ENCODE measurements around the gene SCPEP1. TPM values are rescaled to one million over a fixed set of nuclear protein-coding genes. Genes with fewer than 3 reads are reported as not detected.

SCPEP1 gene
- total RNA-seq, 3 donors from 2014 or later (not counting 1 experiment from before 2014, with no cell fraction given): 28.7 to 37.2 (median 35.3) TPM

- Mint-ChIP-seq H3K4me1 (peaks cover 23 to 25% of the 10 kb centered on the region in 2 donors), H3K27me3 (ENCODE audit: low read depth in 2 of 2) (peaks cover 47 to 78% of the 10 kb centered on the region in 2 donors), H3K4me3 (no peak overlapping the region), H3K27ac (no peak overlapping the region), H3K9me3 (no peaks in the 10 kb centered on the region), H3K36me3 (no peaks in the 10 kb centered on the region)
- ATAC-seq (no peak), DNase-seq (no peak)
- H3K9me3 ChIP-seq (ENCODE audit: control insufficient read depth, insufficient read depth, low read length): no peaks in the 10 kb centered on the region
- WGBS (ENCODE audit: insufficient coverage): 83% methylated on average over 4 of the region's 4 CpGs
- H3K4me3 ChIP-seq (ENCODE audit: low read length): no peak overlapping the region
- TF ChIP-seq, protein P1, sequence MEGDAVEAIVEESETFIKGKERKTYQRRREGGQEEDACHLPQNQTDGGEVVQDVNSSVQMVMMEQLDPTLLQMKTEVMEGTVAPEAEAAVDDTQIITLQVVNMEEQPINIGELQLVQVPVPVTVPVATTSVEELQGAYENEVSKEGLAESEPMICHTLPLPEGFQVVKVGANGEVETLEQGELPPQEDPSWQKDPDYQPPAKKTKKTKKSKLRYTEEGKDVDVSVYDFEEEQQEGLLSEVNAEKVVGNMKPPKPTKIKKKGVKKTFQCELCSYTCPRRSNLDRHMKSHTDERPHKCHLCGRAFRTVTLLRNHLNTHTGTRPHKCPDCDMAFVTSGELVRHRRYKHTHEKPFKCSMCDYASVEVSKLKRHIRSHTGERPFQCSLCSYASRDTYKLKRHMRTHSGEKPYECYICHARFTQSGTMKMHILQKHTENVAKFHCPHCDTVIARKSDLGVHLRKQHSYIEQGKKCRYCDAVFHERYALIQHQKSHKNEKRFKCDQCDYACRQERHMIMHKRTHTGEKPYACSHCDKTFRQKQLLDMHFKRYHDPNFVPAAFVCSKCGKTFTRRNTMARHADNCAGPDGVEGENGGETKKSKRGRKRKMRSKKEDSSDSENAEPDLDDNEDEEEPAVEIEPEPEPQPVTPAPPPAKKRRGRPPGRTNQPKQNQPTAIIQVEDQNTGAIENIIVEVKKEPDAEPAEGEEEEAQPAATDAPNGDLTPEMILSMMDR (IDR thresholded peaks at IDR 0.05): no peak
- H3K4me1 ChIP-seq (ENCODE audit: control insufficient read depth, insufficient read depth, low read length): peaks cover 16% of the 10 kb centered on the region
- intact Hi-C loops (cut with micrococcal nuclease): no loop called here
- no peak overlapping the region for H3K27ac ChIP-seq (ENCODE audit: low read length)
- no peaks in the 10 kb centered on the region for H3K36me3 ChIP-seq (ENCODE audit: control insufficient read depth, insufficient read depth, low read length)
- H3K27me3 ChIP-seq (ENCODE audit: control insufficient read depth, insufficient read depth, low read length): peaks cover 18% of the 10 kb centered on the region
These were observed 65.3 kb downstream of the SCPEP1 start for GRCh38 chr17:57043276-57043675.

GRCh38 chr17:57044976-57045867 lies 67.3 kb downstream of the SCPEP1 start:
- Histone ChIP-seq H3K27ac (ENCODE audit: low read length) (no peak overlapping the region), H3K4me1 (ENCODE audit: control insufficient read depth, insufficient read depth, low read length) (peaks cover 16% of the 10 kb centered on the region), H3K4me3 (ENCODE audit: low read length) (peak overlapping the region; percentile 39), H3K27me3 (ENCODE audit: control insufficient read depth, insufficient read depth, low read length) (peaks cover 18% of the 10 kb centered on the region), H3K36me3 (ENCODE audit: control insufficient read depth, insufficient read depth, low read length) (no peaks in the 10 kb centered on the region), H3K9me3 (ENCODE audit: control insufficient read depth, insufficient read depth, low read length) (no peaks in the 10 kb centered on the region)
- no peak for DNase-seq
- WGBS (ENCODE audit: insufficient coverage): 28% methylated on average over 48 of the region's 49 CpGs
- peak overlapping the region in 1 of 2 donors; percentile 82 for H3K27ac Mint-ChIP-seq
- intact Hi-C loops (cut with micrococcal nuclease): no loop called here
- H3K36me3 Mint-ChIP-seq: no peaks in the 10 kb centered on the region
- peaks cover 23 to 25% of the 10 kb centered on the region in 2 donors for H3K4me1 Mint-ChIP-seq
- peak overlapping the region; percentile 84 for H3K4me3 Mint-ChIP-seq
- H3K9me3 Mint-ChIP-seq: no peaks in the 10 kb centered on the region
- H3K27me3 Mint-ChIP-seq (ENCODE audit: low read depth in 2 of 2): peaks cover 39 to 60% of the 10 kb centered on the region in 2 donors
- TF ChIP-seq, protein P1 (IDR thresholded peaks at IDR 0.05): no peak
- no peak for ATAC-seq

DNA sequence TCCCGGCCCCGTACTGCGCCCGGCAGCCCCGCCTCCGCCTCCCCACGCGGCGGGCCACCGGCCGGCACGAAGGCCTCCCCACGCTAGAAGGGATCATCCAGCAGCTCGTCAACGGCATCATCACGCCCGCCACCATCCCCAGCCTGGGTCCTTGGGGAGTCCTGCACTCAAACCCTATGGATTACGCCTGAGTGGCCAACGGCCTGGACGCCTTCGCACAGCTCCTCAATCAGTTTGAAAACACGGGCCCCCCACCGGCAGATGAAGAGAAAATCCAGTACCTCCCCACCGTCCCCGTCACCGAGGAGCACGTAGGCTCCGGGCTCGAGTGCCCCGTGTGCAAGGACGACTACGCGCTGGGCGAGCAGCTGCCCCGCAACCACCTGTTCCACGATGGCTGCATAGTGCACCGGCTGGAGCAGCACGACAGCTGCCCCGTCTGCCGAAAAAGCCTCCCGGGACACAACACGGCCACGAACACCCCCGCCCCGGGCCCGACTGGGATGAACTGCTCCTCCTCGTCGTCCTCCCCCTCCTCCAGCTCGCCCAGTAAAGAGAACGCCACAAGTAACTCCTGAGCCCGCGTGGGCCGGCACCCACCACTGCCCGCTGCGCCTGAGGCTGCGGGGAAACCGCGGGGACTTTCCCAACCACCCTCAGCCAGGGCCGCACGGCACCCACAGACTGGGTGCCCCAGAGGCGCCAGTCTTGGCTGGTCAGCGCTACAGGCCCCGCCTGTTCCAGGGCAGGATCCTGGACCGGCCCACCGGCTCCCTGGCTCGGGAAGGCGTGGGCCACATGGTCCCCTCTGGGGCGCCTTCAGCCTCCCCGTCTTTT lies 68.2 kb downstream of the SCPEP1 start:
- Mint-ChIP-seq H3K9me3 (no peaks in the 10 kb centered on the region), H3K27me3 (ENCODE audit: low read depth in 2 of 2) (peaks cover 35 to 51% of the 10 kb centered on the region in 2 donors), H3K27ac (peak overlapping the region in 1 of 2 donors; percentile 82), H3K4me3 (peak overlapping the region; percentile 84), H3K4me1 (peaks cover 23 to 25% of the 10 kb centered on the region in 2 donors), H3K36me3 (no peaks in the 10 kb centered on the region)
- H3K27me3 ChIP-seq (ENCODE audit: control insufficient read depth, insufficient read depth, low read length): peaks cover 18% of the 10 kb centered on the region
- intact Hi-C loops (cut with micrococcal nuclease): no loop called here
- H3K9me3 ChIP-seq (ENCODE audit: control insufficient read depth, insufficient read depth, low read length): no peaks in the 10 kb centered on the region
- TF ChIP-seq, protein P1 (IDR thresholded peaks at IDR 0.05): no peak
- peak overlapping the region; percentile 39 for H3K4me3 ChIP-seq (ENCODE audit: low read length)
- peak; percentile 31 to 48 for DNase-seq
- WGBS (ENCODE audit: insufficient coverage): 4% methylated on average over 68 of the region's 69 CpGs
- ATAC-seq: peak; percentile 66 to 89 (median 79)
- H3K36me3 ChIP-seq (ENCODE audit: control insufficient read depth, insufficient read depth, low read length): no peaks in the 10 kb centered on the region
- no peak overlapping the region for H3K27ac ChIP-seq (ENCODE audit: low read length)
- peaks cover 16% of the 10 kb centered on the region for H3K4me1 ChIP-seq (ENCODE audit: control insufficient read depth, insufficient read depth, low read length)
